Bronchial epithelial cell (primary cell): ENCODE measurements around the gene ONECUT1. TPM values are rescaled to one million over a fixed set of nuclear protein-coding genes. Genes with fewer than 3 reads are reported as not detected.
"Not testable (repeated sequence)": the region's sequence is repeated elsewhere in the genome, so short reads cannot be mapped to it uniquely, and the experiment has no call there.

Source experiments
- DNase-seq: peaks from one replicate; pipeline ENCODE4 v3.0.0-alpha.2; 2010; ENCODE audit warnings: low read depth
- FAIRE-seq: peaks from 2 replicates; lab custom pipeline; 2011; peaks lifted over from hg19 to GRCh38; lab: Jason Lieb, UNC
- H3K27me3 ChIP-seq: 2 replicates; pipeline ENCODE4 v1.5.1; 2011; ENCODE audit warnings: low read length; ENCODE audit not compliant: control insufficient read depth, insufficient read depth
- H3K36me3 ChIP-seq: 2 replicates; pipeline ENCODE4 v1.5.1; 2011; ENCODE audit warnings: low read length; ENCODE audit not compliant: control insufficient read depth, insufficient read depth
- H3K4me3 ChIP-seq: 2 replicates; pipeline ENCODE4 v1.5.1; 2011; ENCODE audit warnings: mild to moderate bottlenecking, low read depth, low read length, control low read depth
- total RNA-seq: library from RNA; depleted of rRNA; stranded (reverse); fragments of >200 nt; gene quantifications from 2 replicates; pipeline ENCODE4 v1.2.1, GENCODE V29; 2014
- TF ChIP-seq, protein P1 (sequence below): IDR thresholded peaks from 2 replicates; pipeline ENCODE4 v1.5.1; 2011; ENCODE audit warnings: mild to moderate bottlenecking, moderate library complexity, low read length, control low read depth, inconsistent platforms; ENCODE audit not compliant: insufficient read depth, severe bottlenecking

ONECUT1 gene
- total RNA-seq = not detected in 2 replicates

DNA sequence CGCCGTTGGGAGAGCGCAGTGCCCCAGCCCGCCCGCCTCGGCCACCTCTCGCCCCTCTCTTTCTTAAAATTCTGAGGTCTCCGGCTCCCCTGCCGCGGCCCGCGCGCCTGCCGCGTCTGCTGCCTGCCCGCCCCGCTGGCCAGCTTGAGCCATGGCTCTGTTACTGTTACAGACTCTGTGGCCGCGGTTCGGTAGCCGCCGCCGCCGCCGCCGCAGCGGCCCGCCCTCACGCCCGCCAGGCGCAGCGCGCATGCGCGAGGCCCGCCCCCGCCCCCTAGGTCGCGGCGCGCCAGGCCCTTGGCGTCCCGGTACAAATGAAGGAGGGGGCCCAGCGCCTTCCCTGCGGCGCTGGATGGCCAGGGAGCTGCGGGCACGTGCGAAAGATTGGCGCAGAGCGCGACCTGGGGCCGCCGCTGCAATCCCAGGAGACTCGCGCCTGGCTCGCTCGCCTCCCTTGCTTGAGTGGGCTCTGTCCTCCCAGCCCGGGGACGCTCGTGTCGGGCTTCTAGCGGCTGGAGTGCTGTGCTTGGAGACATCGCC lies at the start of gene ONECUT1:
Gene ONECUT1 (minus strand): TSS at position 168 of the 540 bp plus-strand sequence. CDS start 452 bp downstream, outside the sequence.
- no peaks in the 10 kb centered on the region for H3K36me3 ChIP-seq
- FAIRE-seq (no peak), DNase-seq (no peak)
- H3K27me3 ChIP-seq = peaks cover 64% of the 10 kb centered on the region
- TF ChIP-seq, protein P1, sequence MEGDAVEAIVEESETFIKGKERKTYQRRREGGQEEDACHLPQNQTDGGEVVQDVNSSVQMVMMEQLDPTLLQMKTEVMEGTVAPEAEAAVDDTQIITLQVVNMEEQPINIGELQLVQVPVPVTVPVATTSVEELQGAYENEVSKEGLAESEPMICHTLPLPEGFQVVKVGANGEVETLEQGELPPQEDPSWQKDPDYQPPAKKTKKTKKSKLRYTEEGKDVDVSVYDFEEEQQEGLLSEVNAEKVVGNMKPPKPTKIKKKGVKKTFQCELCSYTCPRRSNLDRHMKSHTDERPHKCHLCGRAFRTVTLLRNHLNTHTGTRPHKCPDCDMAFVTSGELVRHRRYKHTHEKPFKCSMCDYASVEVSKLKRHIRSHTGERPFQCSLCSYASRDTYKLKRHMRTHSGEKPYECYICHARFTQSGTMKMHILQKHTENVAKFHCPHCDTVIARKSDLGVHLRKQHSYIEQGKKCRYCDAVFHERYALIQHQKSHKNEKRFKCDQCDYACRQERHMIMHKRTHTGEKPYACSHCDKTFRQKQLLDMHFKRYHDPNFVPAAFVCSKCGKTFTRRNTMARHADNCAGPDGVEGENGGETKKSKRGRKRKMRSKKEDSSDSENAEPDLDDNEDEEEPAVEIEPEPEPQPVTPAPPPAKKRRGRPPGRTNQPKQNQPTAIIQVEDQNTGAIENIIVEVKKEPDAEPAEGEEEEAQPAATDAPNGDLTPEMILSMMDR = no peak
- H3K4me3 ChIP-seq = peak within 1 kb of the TSS; percentile 37

DNA sequence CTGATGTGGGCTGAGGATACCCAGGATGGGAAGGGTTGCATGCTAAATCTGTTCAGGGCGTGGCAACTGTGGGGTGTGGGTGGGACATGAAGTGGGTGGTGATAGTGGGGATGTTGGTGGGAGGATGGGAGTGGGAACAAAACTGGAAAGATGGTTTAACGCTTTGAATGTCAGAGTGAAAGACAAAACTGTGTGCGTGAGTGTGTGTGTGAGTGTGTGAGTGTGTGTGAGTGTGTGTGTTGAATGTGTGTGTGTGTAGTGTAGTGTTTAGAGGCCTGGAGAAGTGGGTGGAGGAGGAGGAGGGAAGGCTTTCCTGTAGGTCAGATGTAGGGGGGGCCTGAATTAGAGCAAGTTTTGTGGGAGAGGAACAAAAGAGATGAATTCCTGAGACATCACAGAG lies 44.2 kb upstream of the ONECUT1 start:
- H3K27me3 ChIP-seq = no peaks in the 10 kb centered on the region
- no peak for FAIRE-seq
- DNase-seq = no peak
- no peaks in the 10 kb centered on the region for H3K36me3 ChIP-seq
- H3K4me3 ChIP-seq = no peak overlapping the region
- TF ChIP-seq, protein P1 = no peak

DNA sequence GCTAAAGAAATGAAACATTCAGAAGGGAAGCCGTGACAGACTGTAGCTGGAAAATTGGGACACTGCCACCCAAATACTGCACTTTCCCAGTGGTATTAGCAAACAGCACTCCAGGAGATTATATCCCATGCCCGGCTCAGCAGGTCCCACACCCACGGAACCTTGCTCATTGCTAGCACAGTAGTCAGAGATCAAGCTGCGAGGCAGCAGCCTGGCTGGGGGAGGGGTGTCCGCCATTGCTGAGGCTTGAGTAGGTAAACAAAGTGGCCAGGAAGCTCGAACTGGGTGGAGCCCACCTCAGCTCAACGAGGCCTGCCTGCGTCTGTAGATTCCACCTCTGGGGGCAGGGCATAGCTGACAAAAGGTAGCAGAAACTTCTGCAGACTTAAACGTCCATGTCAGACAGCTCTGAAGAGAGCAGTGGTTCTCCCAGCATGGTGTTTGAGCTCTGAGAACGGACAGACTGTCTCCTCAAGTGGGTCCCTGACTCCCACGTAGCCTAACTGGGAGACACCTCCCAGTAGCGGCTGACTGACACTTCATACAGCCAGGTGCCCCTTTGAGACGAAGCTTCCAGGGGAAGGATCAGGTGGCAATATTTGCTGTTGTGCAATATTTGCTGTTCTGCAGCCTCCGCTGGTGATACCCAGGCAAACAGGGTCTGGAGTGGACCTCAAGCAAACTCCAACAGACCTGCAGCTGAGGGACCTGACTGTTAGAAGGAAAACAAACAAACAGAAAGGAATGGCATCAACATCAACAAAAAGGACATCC lies 34.2 kb upstream of the ONECUT1 start:
- FAIRE-seq, H3K36me3 ChIP-seq, H3K4me3 ChIP-seq, DNase-seq, H3K27me3 ChIP-seq: not testable (repeated sequence)

DNA sequence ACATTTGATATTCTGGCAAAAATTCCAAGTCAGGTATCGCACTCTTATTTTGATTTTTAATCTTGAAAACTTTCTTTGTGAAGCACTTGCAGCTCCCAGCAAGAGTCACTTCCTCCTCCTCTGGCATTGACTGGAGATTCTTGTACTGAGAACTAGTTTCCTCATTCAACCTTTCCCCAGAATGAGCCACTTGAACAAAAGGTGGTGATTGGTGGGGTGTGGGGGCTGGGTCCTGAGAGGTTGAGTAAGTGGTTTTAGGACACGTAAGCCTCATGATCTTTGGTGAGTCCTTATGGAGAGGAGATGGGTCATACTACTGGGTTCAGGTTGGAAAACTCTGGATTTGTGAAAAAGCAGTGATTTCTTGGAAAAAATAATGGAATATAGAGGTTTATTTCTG lies 32.3 kb upstream of the ONECUT1 start:
- TF ChIP-seq, protein P1 = no peak
- FAIRE-seq (no peak), DNase-seq (peak; percentile 64)
- Histone ChIP-seq H3K27me3 (no peaks in the 10 kb centered on the region), H3K36me3 (no peaks in the 10 kb centered on the region), H3K4me3 (no peak overlapping the region)

DNA sequence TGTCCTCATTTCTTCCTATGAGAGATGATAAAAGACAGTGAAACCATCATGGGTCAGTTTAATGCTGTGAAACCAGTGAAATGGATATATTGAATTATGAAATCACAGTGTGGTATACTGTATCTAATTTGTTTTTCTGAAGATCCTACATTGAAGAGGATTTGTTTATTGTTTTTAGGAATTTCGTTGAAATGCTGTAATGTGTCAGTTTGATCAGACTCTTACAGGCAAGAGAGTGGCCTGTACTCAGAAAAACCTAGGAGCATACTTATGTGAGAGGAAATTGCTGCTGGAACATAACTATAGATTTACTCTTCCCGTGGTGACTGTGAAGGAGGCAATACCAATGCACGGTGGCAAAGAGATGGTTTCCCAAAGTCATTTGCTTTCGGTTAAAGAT lies 29.1 kb upstream of the ONECUT1 start:
- H3K27me3 ChIP-seq = no peaks in the 10 kb centered on the region
- FAIRE-seq = no peak

DNA sequence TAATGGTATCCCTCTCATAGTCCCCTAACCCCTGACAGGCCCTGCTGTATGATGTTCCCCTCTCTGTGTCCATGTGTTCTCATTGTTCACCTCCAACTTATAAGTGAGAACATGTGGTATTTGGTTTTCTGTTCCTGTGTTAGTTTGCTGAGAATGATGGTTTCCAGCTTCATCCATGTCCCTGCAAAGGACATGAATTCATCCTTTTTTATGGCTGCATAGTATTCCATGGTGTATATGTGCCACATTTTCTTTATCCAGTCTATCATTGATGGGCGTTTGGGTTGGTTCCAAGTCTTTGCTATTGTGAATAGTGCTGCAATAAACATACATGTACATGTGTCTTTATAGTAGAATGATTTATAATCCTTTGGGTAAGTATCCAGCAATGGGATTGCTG lies 25.8 kb upstream of the ONECUT1 start:
- H3K27me3 ChIP-seq, H3K4me3 ChIP-seq, DNase-seq, FAIRE-seq, H3K36me3 ChIP-seq: not testable (repeated sequence)

More for the DNA sequence above, 29.1 kb upstream of the ONECUT1 start:
- TF ChIP-seq, protein P1 = no peak
- H3K36me3 ChIP-seq = no peaks in the 10 kb centered on the region
- no peak for DNase-seq
- H3K4me3 ChIP-seq = no peak overlapping the region

DNA sequence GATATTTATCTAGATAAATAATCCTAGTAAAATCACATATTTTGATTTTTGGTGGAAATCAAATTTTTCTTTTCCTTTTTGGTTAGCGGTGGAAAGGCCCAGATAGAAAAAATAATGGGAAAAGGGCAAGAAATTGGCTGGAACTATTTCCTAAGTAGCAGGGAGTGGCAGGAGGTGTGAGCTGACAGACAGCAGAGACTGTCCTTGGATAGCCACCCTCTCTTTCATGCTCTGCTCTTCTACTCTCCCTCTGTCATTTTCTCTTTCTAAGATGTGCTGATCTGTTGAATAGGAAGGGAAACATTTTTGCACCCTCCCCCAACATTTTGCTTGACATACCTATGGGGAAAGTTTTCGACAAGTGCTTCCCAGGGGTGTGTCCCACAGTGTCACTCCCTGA lies 18.9 kb upstream of the ONECUT1 start:
- no peak for FAIRE-seq
- TF ChIP-seq, protein P1 = no peak
- Histone ChIP-seq H3K4me3 (no peak overlapping the region), H3K36me3 (no peaks in the 10 kb centered on the region), H3K27me3 (peaks cover 29% of the 10 kb centered on the region)
- DNase-seq = no peak
